Measurements from ENCODE around the gene MVB12B. TPM values are rescaled to one million over a fixed set of nuclear protein-coding genes. Genes with fewer than 3 reads are reported as not detected.

MVB12B gene
- total and polyA plus RNA-seq, 2 of the 4 experiments (the other 2 are of a cell fraction): 2.0 to 4.0 TPM

- H3K36me3 ChIP-seq (ENCODE audit: control insufficient read depth, insufficient read depth, low read length): peaks cover 4% of the 10 kb centered on the region; the same call in 1 of the 2 replicates
- no peaks in the 10 kb centered on the region for H3K9me3 ChIP-seq (ENCODE audit: control insufficient read depth, insufficient read depth, low read length)
- H2AK9ac ChIP-seq (replicated peaks; ENCODE audit: low read depth, low read length, poor library complexity): no peak overlapping the region
- no peak overlapping the region for H2AFZ ChIP-seq (replicated peaks; ENCODE audit: low read length, poor library complexity)
- in situ Hi-C loops (cut with MboI; ENCODE audit: low sequenced_read_pairs): loop anchor here (5.0 kb wide), 1 partner anchor 54 kb away; no protein-coding TSS in a partner anchor
- peaks cover 4% of the 10 kb centered on the region; the same call in 1 of the 2 replicates for H3K4me1 ChIP-seq (ENCODE audit: control insufficient read depth, insufficient read depth, low read length)
- no peak overlapping the region for H3K4ac ChIP-seq (ENCODE audit: low read depth, low read length)
- H3K14ac ChIP-seq (replicated peaks; ENCODE audit: low read depth, low read length): no peak overlapping the region
- no peak overlapping the region for H2BK20ac ChIP-seq (ENCODE audit: low read depth, low read length)
- H3K4me3 ChIP-seq (ENCODE audit: insufficient read depth, low read depth, low read length): no peak overlapping the region
- no peak overlapping the region for H2AK5ac ChIP-seq (ENCODE audit: low read depth, low read length)
- ATAC-seq (ENCODE audit: low read depth): no peak
- WGBS, 2 experiments (ENCODE audit: extremely low coverage in 2 of 2, insufficient read length in 1 of 2): 53% methylated on average over 2 of the region's 28 CpGs; no CpG with 5 or more reads in 1 of the 2 experiments
- H3K56ac ChIP-seq (ENCODE audit: extremely low read depth, insufficient read depth, low read length): no peak overlapping the region
- H4K5ac ChIP-seq (ENCODE audit: low read depth, low read length): no peak overlapping the region
- no peak overlapping the region for H4K91ac ChIP-seq (ENCODE audit: insufficient read depth, low read depth, low read length)
- intact Hi-C loops (cut with micrococcal nuclease): no loop called here
- H4K20me1 ChIP-seq (ENCODE audit: insufficient read depth, low read length): peaks cover 7% of the 10 kb centered on the region; the same call in 1 of the 2 replicates
- no peak overlapping the region for H3K23ac ChIP-seq (ENCODE audit: low read depth, low read length)
- ChIA-PET CTCF (interaction anchor here (0.8 kb wide), 1 partner anchor 9 kb away, joined by 5 read pairs; no protein-coding TSS in a partner anchor), POLR2A (ENCODE audit: unreplicated experiment) (no interaction called here)
- H3K9ac ChIP-seq (ENCODE audit: low read depth, low read length): no peak overlapping the region
- dilution Hi-C loops (cut with HindIII; ENCODE audit: low sequenced_read_pairs, unreplicated experiment): no loop called here
- no peaks in the 10 kb centered on the region for H3K9me1 ChIP-seq (ENCODE audit: insufficient read depth, low read length)
- TF ChIP-seq MAFK (IDR thresholded peaks at IDR 0.05; ENCODE audit: low read depth, low read length) (no peak), CTCF (conservative IDR thresholded peaks at IDR 0.05; ENCODE audit: low read depth, low read length) (no peak), RAD21 (IDR thresholded peaks at IDR 0.05; ENCODE audit: low read length) (no peak), NFE2L2 (IDR thresholded peaks at IDR 0.05; ENCODE audit: low read depth, low read length) (no peak)
- DNase-seq: peak; percentile 51
- no peak overlapping the region for H3K18ac ChIP-seq (ENCODE audit: low read depth, low read length)
- H2BK120ac ChIP-seq (ENCODE audit: low read depth, low read length): no peak overlapping the region
- no peak overlapping the region for H3K4me2 ChIP-seq (ENCODE audit: low read depth, low read length)
- H3K27ac ChIP-seq (ENCODE audit: insufficient read depth, low read length): no peak overlapping the region
- H2BK5ac ChIP-seq (ENCODE audit: low read depth, low read length, poor library complexity, severe bottlenecking): no peak overlapping the region
- no peaks in the 10 kb centered on the region for H3K79me1 ChIP-seq (ENCODE audit: low read depth in 1 of 2, low read length in 2 of 2)
- no peak overlapping the region for H4K8ac ChIP-seq (ENCODE audit: low read depth in 2 of 2, low read length in 2 of 2)
- H2BK15ac ChIP-seq (ENCODE audit: low read depth, low read length): no peak overlapping the region
- H3K27me3 ChIP-seq (ENCODE audit: control insufficient read depth, insufficient read depth, low read length): peaks cover 7% of the 10 kb centered on the region
- no TSS peak for BruUV-seq (replicated peaks)
These were observed 176.9 kb downstream of the MVB12B start for GRCh38 chr9:126503333-126504085.
